Right lobe of liver (tissue), 6 donors: Measurements from ENCODE around the gene TMEM213. TPM values are rescaled to one million over a fixed set of nuclear protein-coding genes. Genes with fewer than 3 reads are reported as not detected.

Source experiments
- ATAC-seq, 4 donors: fragments of 200-7000 bp; cut with Tn5 transposase; one replicate each; pipeline ENCODE4 v1.9.1; 2020; ENCODE audit warnings: mild to moderate bottlenecking in 4 of 4, moderate library complexity in 4 of 4
- DNase-seq, 3 donors: peaks; one replicate each; pipeline ENCODE4 v3.0.0-alpha.2; 2020
- H3K27ac ChIP-seq, 3 donors: fragments of 200-600 bp; one replicate each; pipeline ENCODE4 v1.8.0; 2022
- H3K27me3 ChIP-seq, 2 donors: fragments of 200-600 bp; one replicate each; pipeline ENCODE4 v1.8.0; 2022
- H3K36me3 ChIP-seq, 4 donors: fragments of 200-600 bp; sonication (generic) in 1 of 4; one replicate each; pipeline versions ENCODE4 v1.5.1 to v1.8.0; 2017 to 2022; ENCODE audit warnings: control low read depth in 1 of 4
- H3K4me1 ChIP-seq, 4 donors: fragments of 200-600 bp; sonication (generic) in 1 of 4; one replicate each; pipeline versions ENCODE4 v1.5.1 to v1.8.0; 2017 to 2022; ENCODE audit warnings: control low read depth in 1 of 4
- H3K4me3 ChIP-seq, 3 donors: fragments of 200-600 bp; one replicate each; pipeline ENCODE4 v1.8.0; 2022
- H3K9me3 ChIP-seq, 4 donors: fragments of 200-600 bp; sonication (generic) in 1 of 4; one replicate each; pipeline versions ENCODE4 v1.5.1 to v1.8.0; 2017 to 2022; ENCODE audit warnings: control low read depth in 1 of 4
- POLR2A ChIP-seq: fragments of 450-650 bp; IDR thresholded peaks from one replicate; pipeline ENCODE4 v1.6.1; 2017; ENCODE audit warnings: antibody characterized with exemption, mild to moderate bottlenecking
- WGBS: methylation state at CpG from one replicate; pipeline ENCODE4 v1.1.6; 2018; ENCODE audit warnings: low coverage, low lambda C conversion rate; ENCODE audit not compliant: insufficient coverage; ENCODE audit errors: missing lambda C conversion rate; 5-methylcytosine and 5-hydroxymethylcytosine counted together
- intact Hi-C, 2 donors: fragments of 100-400 bp; cut with DNase I; formaldehyde crosslinking; loops; one replicate each; pipeline versions ENCODE4 v1.11.2 to v1.14.1; 2022
- total RNA-seq, 6 experiments: library from RNA; depleted of rRNA in 2 of 6; stranded (reverse); fragments of >200 nt in 2 of 6; fragmentation: NEBNext Ultra II Directional in 3 of 6; extraction: Animal tissue kit (Norgen Biotek cat#: 25700) in 3 of 6; gene quantifications; one replicate each; pipeline versions ENCODE4 v1.1.0 to v1.2.4, GENCODE V29; 2016 to 2023
- TF ChIP-seq, protein P1 (sequence below), 4 donors: fragments of 200-600 bp in 3 of 4; fragments of 450-650 bp in 1 of 4; IDR thresholded peaks; one replicate each; pipeline versions ENCODE4 v1.5.1 to v1.8.0; 2016 to 2022; ENCODE audit warnings: antibody characterized with exemption in 4 of 4, mild to moderate bottlenecking in 2 of 4
- donor health status: DM: no; HTN: yes; CAD: no.
- donor health status: DM: no; HTN: no; CAD: no.
- donor health status: DM: no; HTN: no; CAD: no.
- donor health status: DM: no; HTN: yes; CAD: no.
- donor health status: DM: no; HTN: yes; CAD: no.

The TMEM213 gene
- total RNA-seq, 6 experiments from 2014 or later = not detected

DNA sequence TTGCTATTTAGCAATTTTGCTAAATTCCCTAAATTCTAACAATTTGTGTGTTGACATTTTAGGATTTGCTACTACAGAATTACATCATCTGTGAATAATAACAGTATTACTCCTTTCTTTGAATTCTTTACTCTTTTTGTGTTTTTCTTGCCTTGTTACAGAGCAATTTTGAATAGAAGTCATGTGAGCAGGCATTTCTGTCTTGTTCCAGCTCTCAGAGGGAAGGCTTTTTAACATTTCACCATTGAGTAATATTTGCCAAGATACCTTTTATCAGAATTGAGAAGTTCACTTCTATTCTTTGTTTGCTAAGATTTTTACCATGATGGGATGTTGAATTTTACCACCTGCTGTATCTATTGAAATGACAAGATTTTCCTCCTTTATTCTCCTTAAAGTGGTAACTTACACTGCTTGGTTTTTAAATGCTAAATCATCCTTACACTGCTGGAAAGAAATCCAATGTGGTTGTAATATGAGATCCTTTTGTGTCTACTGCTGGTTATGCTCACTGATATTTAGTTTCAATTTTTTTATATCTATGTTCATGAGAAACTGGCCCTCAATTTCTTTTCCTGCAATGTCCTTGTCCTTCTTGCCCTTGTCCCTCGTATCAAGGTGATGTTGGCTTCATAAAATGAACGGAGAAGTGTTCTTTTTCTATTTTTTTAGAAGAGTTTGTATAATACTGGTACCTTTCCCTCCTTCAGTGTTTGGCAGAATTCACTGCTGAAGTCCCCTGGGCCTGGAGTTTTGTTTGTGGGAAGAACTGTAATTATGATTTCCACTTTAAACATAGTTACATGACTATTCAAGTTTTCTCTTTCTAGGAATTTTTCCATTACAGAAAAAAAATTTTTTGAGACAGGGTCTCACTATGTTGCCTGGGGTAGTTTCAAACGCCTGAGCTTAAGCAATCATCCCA, 50.5 kb downstream of the TMEM213 start:
- Histone ChIP-seq H3K27ac (no peak overlapping the region), H3K36me3 (no peaks in the 10 kb centered on the region), H3K9me3 (no peaks in the 10 kb centered on the region), H3K4me1 (no peaks in the 10 kb centered on the region), H3K4me3 (no peak overlapping the region), H3K27me3 (no peaks in the 10 kb centered on the region)
- no peak for TF ChIP-seq POLR2A
- TF ChIP-seq, protein P1, sequence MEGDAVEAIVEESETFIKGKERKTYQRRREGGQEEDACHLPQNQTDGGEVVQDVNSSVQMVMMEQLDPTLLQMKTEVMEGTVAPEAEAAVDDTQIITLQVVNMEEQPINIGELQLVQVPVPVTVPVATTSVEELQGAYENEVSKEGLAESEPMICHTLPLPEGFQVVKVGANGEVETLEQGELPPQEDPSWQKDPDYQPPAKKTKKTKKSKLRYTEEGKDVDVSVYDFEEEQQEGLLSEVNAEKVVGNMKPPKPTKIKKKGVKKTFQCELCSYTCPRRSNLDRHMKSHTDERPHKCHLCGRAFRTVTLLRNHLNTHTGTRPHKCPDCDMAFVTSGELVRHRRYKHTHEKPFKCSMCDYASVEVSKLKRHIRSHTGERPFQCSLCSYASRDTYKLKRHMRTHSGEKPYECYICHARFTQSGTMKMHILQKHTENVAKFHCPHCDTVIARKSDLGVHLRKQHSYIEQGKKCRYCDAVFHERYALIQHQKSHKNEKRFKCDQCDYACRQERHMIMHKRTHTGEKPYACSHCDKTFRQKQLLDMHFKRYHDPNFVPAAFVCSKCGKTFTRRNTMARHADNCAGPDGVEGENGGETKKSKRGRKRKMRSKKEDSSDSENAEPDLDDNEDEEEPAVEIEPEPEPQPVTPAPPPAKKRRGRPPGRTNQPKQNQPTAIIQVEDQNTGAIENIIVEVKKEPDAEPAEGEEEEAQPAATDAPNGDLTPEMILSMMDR (IDR thresholded peaks at IDR 0.05) = no peak
- DNase-seq (no peak), ATAC-seq (no peak)
- 59% methylated on average over 3 of the region's 3 CpGs for WGBS
- intact Hi-C loops = no loop called here

DNA sequence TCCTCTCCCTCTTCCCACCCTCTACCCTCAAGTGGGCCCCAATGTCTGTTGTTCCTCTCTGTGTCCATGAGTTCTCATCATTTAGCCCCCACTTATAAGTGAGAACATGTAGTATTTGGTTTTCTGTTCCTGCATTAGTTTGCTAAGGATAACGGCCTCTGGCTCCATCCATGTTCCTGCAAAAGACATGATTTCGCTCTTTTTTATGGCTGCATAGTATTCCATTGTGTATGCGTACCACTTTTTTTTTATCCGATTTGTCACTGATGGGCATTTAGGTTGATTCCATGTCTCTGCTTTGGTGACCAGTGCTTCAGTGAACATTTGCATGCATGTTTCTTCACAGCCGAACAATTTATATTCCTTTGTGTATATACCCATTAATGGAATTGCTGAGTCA, 51.9 kb downstream of the TMEM213 start:
- TF ChIP-seq POLR2A = no peak
- TF ChIP-seq, protein P1 (IDR thresholded peaks at IDR 0.05) = no peak
- H3K27ac ChIP-seq = no peak overlapping the region
- H3K4me3 ChIP-seq = no peak overlapping the region
- H3K9me3 ChIP-seq = no peaks in the 10 kb centered on the region
- no peak for DNase-seq
- no peak for ATAC-seq
- H3K27me3 ChIP-seq = no peaks in the 10 kb centered on the region
- H3K36me3 ChIP-seq = no peaks in the 10 kb centered on the region
- intact Hi-C loops = no loop called here
- H3K4me1 ChIP-seq = no peaks in the 10 kb centered on the region
- 90% methylated on average over 5 of the region's 5 CpGs for WGBS

DNA sequence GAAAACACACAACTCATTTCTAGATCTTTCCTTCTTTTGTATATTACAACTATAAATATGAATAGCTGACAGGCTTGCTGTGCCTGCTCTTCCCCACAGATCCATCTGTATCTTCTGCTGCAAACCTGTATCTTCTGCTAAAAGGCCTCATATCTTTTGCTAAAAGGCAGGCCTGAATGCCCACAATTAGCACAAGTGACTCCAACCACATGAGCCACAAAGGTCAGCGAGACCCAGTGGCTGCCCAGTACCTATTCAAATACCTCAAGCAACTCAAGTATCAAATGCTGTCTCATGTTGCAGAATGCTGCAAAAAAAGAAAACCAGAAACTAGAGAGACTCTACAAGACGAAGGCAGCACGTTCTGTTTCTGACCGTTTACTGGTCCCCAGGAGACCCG, 54.7 kb downstream of the TMEM213 start:
- no peak overlapping the region for H3K27ac ChIP-seq
- no peaks in the 10 kb centered on the region for H3K9me3 ChIP-seq
- WGBS = 94% methylated on average over 5 of the region's 5 CpGs
- H3K27me3 ChIP-seq = no peaks in the 10 kb centered on the region
- no peaks in the 10 kb centered on the region for H3K4me1 ChIP-seq
- H3K36me3 ChIP-seq = no peaks in the 10 kb centered on the region
- TF ChIP-seq POLR2A = no peak
- TF ChIP-seq, protein P1 (IDR thresholded peaks at IDR 0.05) = no peak
- ATAC-seq (no peak), DNase-seq (no peak)
- intact Hi-C loops = no loop called here
- no peak overlapping the region for H3K4me3 ChIP-seq

DNA sequence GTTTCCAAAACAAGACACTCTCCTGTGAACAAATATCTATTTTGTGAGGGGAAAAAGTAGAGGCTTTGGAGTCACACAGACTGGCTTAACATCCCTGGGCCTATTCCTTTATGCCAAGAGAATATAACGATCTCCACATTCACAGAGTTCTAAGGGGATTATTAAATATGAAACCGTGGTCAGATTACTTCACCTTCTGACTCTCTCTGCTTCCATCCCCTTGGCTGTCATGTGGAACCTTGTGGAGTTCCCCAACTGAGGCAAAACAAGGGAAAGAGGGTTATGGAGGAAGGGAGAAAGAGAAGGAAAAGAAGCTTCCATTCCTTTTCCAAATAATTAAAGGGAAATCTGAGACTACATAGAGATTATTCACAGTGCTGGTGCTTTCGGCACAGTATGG, 55.7 kb downstream of the TMEM213 start:
- Histone ChIP-seq H3K4me1 (no peaks in the 10 kb centered on the region), H3K4me3 (no peak overlapping the region), H3K27me3 (no peaks in the 10 kb centered on the region), H3K36me3 (no peaks in the 10 kb centered on the region), H3K9me3 (no peaks in the 10 kb centered on the region), H3K27ac (no peak overlapping the region)
- no peak for DNase-seq
- TF ChIP-seq, protein P1 (IDR thresholded peaks at IDR 0.05) = no peak
- no peak for TF ChIP-seq POLR2A
- WGBS = 80% methylated on average over 3 of the region's 3 CpGs
- intact Hi-C loops = no loop called here
- no peak for ATAC-seq
